HepG2 (cell line): ENCODE results near the gene GNG3. TPM values are rescaled to one million over a fixed set of nuclear protein-coding genes. Genes with fewer than 3 reads are reported as not detected.

Experiments
- DNMT3B ChIP-seq: conservative IDR thresholded peaks from 2 replicates; pipeline ENCODE4 v1.6.1; 2016; ENCODE audit warnings: missing biosample characterization, control low read depth
- KLF6 ChIP-seq: IDR thresholded peaks from 2 replicates; pipeline ENCODE4 v1.8.0; 2016; ENCODE audit warnings: missing biosample characterization, missing genetic modification reagents
- MEIS1 ChIP-seq: sonication (generic); formaldehyde crosslinking; IDR thresholded peaks from 2 replicates; pipeline ENCODE4 v1.9.0; 2021; ENCODE audit warnings: mild to moderate bottlenecking, missing genetic modification reagents, moderate library complexity, borderline replicate concordance
- MXD4 ChIP-seq: IDR thresholded peaks from 2 replicates; pipeline ENCODE4 v1.6.1; 2016; ENCODE audit warnings: mild to moderate bottlenecking, missing biosample characterization, missing genetic modification reagents
- NFKB2 ChIP-seq: sonication (generic); formaldehyde crosslinking; IDR thresholded peaks from 2 replicates; pipeline ENCODE4 v1.4.0; 2020; ENCODE audit warnings: missing genetic modification reagents, borderline replicate concordance
- PHF20 ChIP-seq: sonication (generic); formaldehyde crosslinking; IDR thresholded peaks from 2 replicates; pipeline ENCODE4 v1.5.0; 2020; ENCODE audit warnings: mild to moderate bottlenecking, missing genetic modification reagents
- PRMT3 ChIP-seq: sonication (generic); formaldehyde crosslinking; IDR thresholded peaks from 2 replicates; pipeline ENCODE4 v1.8.1; 2022; ENCODE audit warnings: low read depth, mild to moderate bottlenecking, moderate library complexity, missing genetic modification reagents, borderline replicate concordance
- RBAK ChIP-seq: sonication (generic); formaldehyde crosslinking; IDR thresholded peaks from 2 replicates; pipeline ENCODE4 v1.5.1; 2020; ENCODE audit warnings: mild to moderate bottlenecking, missing genetic modification reagents
- SYNCRIP ChIP-seq: fragments of 200-400 bp; formaldehyde crosslinking; IDR thresholded peaks from 2 replicates; pipeline ENCODE4 v1.6.1; 2018; ENCODE audit warnings: mild to moderate bottlenecking, low read depth, low read length; ENCODE audit not compliant: insufficient read depth
- ZNF543 ChIP-seq: sonication (generic); formaldehyde crosslinking; IDR thresholded peaks from 2 replicates; pipeline ENCODE4 v1.4.0; 2020; ENCODE audit warnings: mild to moderate bottlenecking, missing genetic modification reagents
- ZNF547 ChIP-seq: sonication (generic); formaldehyde crosslinking; IDR thresholded peaks from 2 replicates; pipeline ENCODE4 v1.5.1; 2020; ENCODE audit warnings: mild to moderate bottlenecking, missing genetic modification reagents
- ZNF713 ChIP-seq: sonication (generic); formaldehyde crosslinking; IDR thresholded peaks from 2 replicates; pipeline ENCODE4 v1.4.0; 2020; ENCODE audit warnings: mild to moderate bottlenecking, missing genetic modification reagents
- ZNF879 ChIP-seq: sonication (generic); formaldehyde crosslinking; IDR thresholded peaks from 2 replicates; pipeline ENCODE4 v1.8.1; 2023; ENCODE audit warnings: missing genetic modification reagents
- polyA plus RNA-seq, 8 experiments: library from polyadenylated mRNA; depleted of rRNA in 3 of 8; stranded (reverse) in 7 of 8; unstranded in 1 of 8; fragments of >200 nt; fragmentation: Illumina TruSeq in 4 of 8; extraction: Trizol in 4 of 8; gene quantifications; 2 replicates each; pipeline versions ENCODE4 v1.2.1 to v1.2.3, GENCODE V29; 2011 to 2016; ENCODE audit warnings: low read depth in 4 of 8, missing spikeins in 1 of 8, mixed read lengths in 1 of 8; ENCODE audit not compliant: insufficient read depth in 1 of 8
- total RNA-seq, 5 experiments: library from RNA; depleted of rRNA; stranded (reverse); fragments of >200 nt; fragmentation: Illumina TruSeq; extraction: Trizol; gene quantifications; 2 replicates each; pipeline ENCODE4 v1.2.3, GENCODE V29; 2016; ENCODE audit warnings: low read depth in 1 of 5
- TF ChIP-seq, protein P1 (sequence below): sonication (generic); formaldehyde crosslinking; IDR thresholded peaks from 2 replicates; pipeline ENCODE4 v1.4.0; 2020; ENCODE audit warnings: missing genetic modification reagents, borderline replicate concordance
- TF ChIP-seq, protein P2 (sequence below), 2 experiments: sonication (generic) in 1 of 2; formaldehyde crosslinking in 1 of 2; IDR thresholded peaks; 2 replicates each; pipeline versions ENCODE4 v1.5.1 to v1.6.1; 2011 to 2020; ENCODE audit warnings: borderline replicate concordance in 1 of 2, low read depth in 1 of 2, low read length in 1 of 2, mild to moderate bottlenecking in 1 of 2, missing genetic modification reagents in 1 of 2, moderate library complexity in 1 of 2
- TF ChIP-seq, protein P3 (sequence below): sonication (generic); formaldehyde crosslinking; IDR thresholded peaks from 2 replicates; pipeline ENCODE4 v1.4.0; 2020; ENCODE audit warnings: missing genetic modification reagents
- TF ChIP-seq, protein P4 (sequence below): sonication (generic); formaldehyde crosslinking; IDR thresholded peaks from 2 replicates; pipeline ENCODE4 v1.4.0; 2020; ENCODE audit warnings: missing genetic modification reagents, mild to moderate bottlenecking, borderline replicate concordance

Gene GNG3
- total and polyA plus RNA-seq, 2 of the 13 experiments (the other 11 are each of a cell fraction or from before 2014, with no cell fraction given) = not detected

DNA sequence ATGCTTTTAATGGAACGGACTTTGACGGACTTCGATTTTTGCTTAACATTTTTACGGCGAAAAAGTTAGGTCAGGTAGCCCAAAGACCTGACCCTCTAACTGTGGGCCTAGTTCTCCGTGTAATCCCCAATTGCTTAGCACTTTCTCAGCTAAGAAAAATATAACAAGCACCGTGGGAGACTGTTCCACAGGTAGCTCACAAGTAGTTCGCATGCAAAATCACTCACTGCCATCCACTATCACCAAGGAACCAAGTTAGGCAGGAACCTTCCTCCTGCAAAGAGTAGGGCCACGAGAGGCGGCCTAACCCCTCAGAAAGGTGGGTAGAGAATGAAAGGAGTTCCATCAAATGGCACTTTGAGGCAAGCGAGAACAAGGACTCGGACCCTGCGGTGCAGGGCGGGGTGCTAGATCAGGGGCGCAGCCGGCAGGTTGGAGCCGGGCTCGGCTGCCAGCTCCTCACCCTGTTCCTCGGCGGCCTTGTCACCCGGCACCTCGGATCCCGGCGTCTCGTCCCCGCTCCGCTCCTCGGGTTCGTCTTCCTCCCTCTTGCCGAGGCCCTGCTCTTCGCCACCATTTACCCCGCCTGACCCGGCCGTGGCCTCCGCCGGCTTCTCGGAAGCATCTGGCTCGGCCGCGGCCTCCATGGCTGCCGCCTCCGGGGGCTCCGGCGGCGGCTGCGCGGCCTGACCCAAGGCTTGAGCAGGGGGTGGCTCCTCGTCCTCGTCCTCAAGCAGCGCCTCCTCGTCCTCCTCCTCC lies 18.9 kb downstream of the GNG3 start (continued):
- TF ChIP-seq ZNF879 (CRISPR knock-in tag) (peak; percentile 74; the same call in 1 of the 2 replicates), MEIS1 (no peak), ZNF543 (CRISPR knock-in tag) (no peak), MXD4 (no peak), KLF6 (CRISPR knock-in tag) (no peak), RBAK (CRISPR knock-in tag) (no peak), NFKB2 (CRISPR knock-in tag) (no peak), DNMT3B (CRISPR knock-in tag) (no peak), ZNF547 (CRISPR knock-in tag) (no peak), PRMT3 (CRISPR knock-in tag) (no peak), ZNF713 (CRISPR knock-in tag) (no peak), SYNCRIP (no peak), PHF20 (CRISPR knock-in tag) (no peak)
- TF ChIP-seq, protein P1, sequence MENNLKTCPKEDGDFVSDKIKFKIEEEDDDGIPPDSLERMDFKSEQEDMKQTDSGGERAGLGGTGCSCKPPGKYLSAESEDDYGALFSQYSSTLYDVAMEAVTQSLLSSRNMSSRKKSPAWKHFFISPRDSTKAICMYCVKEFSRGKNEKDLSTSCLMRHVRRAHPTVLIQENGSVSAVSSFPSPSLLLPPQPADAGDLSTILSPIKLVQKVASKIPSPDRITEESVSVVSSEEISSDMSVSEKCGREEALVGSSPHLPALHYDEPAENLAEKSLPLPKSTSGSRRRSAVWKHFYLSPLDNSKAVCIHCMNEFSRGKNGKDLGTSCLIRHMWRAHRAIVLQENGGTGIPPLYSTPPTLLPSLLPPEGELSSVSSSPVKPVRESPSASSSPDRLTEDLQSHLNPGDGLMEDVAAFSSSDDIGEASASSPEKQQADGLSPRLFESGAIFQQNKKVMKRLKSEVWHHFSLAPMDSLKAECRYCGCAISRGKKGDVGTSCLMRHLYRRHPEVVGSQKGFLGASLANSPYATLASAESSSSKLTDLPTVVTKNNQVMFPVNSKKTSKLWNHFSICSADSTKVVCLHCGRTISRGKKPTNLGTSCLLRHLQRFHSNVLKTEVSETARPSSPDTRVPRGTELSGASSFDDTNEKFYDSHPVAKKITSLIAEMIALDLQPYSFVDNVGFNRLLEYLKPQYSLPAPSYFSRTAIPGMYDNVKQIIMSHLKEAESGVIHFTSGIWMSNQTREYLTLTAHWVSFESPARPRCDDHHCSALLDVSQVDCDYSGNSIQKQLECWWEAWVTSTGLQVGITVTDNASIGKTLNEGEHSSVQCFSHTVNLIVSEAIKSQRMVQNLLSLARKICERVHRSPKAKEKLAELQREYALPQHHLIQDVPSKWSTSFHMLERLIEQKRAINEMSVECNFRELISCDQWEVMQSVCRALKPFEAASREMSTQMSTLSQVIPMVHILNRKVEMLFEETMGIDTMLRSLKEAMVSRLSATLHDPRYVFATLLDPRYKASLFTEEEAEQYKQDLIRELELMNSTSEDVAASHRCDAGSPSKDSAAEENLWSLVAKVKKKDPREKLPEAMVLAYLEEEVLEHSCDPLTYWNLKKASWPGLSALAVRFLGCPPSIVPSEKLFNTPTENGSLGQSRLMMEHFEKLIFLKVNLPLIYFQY (CRISPR knock-in tag) = no peak
- TF ChIP-seq, protein P2, sequence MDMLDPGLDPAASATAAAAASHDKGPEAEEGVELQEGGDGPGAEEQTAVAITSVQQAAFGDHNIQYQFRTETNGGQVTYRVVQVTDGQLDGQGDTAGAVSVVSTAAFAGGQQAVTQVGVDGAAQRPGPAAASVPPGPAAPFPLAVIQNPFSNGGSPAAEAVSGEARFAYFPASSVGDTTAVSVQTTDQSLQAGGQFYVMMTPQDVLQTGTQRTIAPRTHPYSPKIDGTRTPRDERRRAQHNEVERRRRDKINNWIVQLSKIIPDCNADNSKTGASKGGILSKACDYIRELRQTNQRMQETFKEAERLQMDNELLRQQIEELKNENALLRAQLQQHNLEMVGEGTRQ (IDR thresholded peaks at IDR 0.05; ENCODE audit: low read depth, low read length) = no peak
- TF ChIP-seq, protein P2 (CRISPR knock-in tag; IDR thresholded peaks at IDR 0.05; ENCODE audit: borderline replicate concordance) = no peak
- TF ChIP-seq, protein P3, sequence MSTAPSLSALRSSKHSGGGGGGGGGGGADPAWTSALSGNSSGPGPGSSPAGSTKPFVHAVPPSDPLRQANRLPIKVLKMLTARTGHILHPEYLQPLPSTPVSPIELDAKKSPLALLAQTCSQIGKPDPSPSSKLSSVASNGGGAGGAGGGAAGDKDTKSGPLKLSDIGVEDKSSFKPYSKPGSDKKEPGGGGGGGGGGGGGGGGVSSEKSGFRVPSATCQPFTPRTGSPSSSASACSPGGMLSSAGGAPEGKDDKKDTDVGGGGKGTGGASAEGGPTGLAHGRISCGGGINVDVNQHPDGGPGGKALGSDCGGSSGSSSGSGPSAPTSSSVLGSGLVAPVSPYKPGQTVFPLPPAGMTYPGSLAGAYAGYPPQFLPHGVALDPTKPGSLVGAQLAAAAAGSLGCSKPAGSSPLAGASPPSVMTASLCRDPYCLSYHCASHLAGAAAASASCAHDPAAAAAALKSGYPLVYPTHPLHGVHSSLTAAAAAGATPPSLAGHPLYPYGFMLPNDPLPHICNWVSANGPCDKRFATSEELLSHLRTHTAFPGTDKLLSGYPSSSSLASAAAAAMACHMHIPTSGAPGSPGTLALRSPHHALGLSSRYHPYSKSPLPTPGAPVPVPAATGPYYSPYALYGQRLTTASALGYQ (CRISPR knock-in tag) = no peak
- TF ChIP-seq, protein P4, sequence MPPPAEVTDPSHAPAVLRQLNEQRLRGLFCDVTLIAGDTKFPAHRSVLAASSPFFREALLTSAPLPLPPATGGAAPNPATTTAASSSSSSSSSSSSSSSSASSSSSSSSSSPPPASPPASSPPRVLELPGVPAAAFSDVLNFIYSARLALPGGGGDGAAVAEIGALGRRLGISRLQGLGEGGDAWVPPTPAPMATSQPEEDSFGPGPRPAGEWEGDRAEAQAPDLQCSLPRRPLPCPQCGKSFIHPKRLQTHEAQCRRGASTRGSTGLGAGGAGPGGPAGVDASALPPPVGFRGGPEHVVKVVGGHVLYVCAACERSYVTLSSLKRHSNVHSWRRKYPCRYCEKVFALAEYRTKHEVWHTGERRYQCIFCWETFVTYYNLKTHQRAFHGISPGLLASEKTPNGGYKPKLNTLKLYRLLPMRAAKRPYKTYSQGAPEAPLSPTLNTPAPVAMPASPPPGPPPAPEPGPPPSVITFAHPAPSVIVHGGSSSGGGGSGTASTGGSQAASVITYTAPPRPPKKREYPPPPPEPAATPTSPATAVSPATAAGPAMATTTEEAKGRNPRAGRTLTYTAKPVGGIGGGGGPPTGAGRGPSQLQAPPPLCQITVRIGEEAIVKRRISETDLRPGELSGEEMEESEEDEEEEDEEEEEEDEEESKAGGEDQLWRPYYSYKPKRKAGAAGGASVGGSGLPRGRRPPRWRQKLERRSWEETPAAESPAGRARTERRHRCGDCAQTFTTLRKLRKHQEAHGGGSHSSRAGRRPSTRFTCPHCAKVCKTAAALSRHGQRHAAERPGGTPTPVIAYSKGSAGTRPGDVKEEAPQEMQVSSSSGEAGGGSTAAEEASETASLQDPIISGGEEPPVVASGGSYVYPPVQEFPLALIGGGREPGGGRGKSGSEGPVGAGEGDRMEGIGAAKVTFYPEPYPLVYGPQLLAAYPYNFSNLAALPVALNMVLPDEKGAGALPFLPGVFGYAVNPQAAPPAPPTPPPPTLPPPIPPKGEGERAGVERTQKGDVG = no peak
